GM19467 (cell line): ENCODE results near the gene NTS.
A peak's percentile ranks its signal among the peaks of the same experiment; 100 is the strongest.

ENCODE experiments used
- ATAC-seq: cut with Tn5 transposase; IDR thresholded peaks from one replicate; pipeline ENCODE4 v1.9.1; 2021; ENCODE audit warnings: mild to moderate bottlenecking, moderate library complexity; ENCODE audit not compliant: unreplicated experiment

The NTS gene

GRCh38 chr12:85920324-85920947 is 46.3 kb downstream of the NTS start:
- ATAC-seq = peak; percentile 82

GRCh38 chr12:85923767-85924331 is 49.8 kb downstream of the NTS start:
- ATAC-seq = no peak

GRCh38 chr12:85927166-85927565 is 53.1 kb downstream of the NTS start:
- no peak for ATAC-seq
